Right forelimb (tissue), 1 donor: ENCODE results near the gene C1QL3.

Experiments
- DNase-seq: peaks from one replicate; pipeline ENCODE4 v3.0.0-alpha.2; 2018

C1QL3 gene

GRCh38 chr10:16491933-16492332 is 29.7 kb downstream of the C1QL3 start:
- no peak for DNase-seq

GRCh38 chr10:16490511-16490910 is 31.2 kb downstream of the C1QL3 start:
- no peak for DNase-seq

- no peak for DNase-seq
Observed at GRCh38 chr10:16483241-16483917, 38.3 kb downstream of the C1QL3 start.

- no peak for DNase-seq
Observed at GRCh38 chr10:16481052-16481728, 40.5 kb downstream of the C1QL3 start.

GRCh38 chr10:16478801-16479200 is 42.9 kb downstream of the C1QL3 start:
- DNase-seq = no peak

- no peak for DNase-seq
Observed at GRCh38 chr10:16477757-16478156, 43.9 kb downstream of the C1QL3 start.

- DNase-seq = no peak
Observed at GRCh38 chr10:16472828-16473227, 48.9 kb downstream of the C1QL3 start.

- no peak for DNase-seq
Observed at GRCh38 chr10:16470747-16471146, 50.9 kb downstream of the C1QL3 start.

- no peak for DNase-seq
Observed at GRCh38 chr10:16466001-16466400, 55.7 kb downstream of the C1QL3 start.
